HG02970 (cell line): ENCODE measurements around the gene RORC.

ENCODE experiments used
- ATAC-seq: cut with Tn5 transposase; IDR thresholded peaks from one replicate; pipeline ENCODE4 v1.9.1; 2021; ENCODE audit warnings: mild to moderate bottlenecking, moderate library complexity, moderate number of reproducible peaks; ENCODE audit not compliant: unreplicated experiment, low FRiP score

RORC gene

DNA sequence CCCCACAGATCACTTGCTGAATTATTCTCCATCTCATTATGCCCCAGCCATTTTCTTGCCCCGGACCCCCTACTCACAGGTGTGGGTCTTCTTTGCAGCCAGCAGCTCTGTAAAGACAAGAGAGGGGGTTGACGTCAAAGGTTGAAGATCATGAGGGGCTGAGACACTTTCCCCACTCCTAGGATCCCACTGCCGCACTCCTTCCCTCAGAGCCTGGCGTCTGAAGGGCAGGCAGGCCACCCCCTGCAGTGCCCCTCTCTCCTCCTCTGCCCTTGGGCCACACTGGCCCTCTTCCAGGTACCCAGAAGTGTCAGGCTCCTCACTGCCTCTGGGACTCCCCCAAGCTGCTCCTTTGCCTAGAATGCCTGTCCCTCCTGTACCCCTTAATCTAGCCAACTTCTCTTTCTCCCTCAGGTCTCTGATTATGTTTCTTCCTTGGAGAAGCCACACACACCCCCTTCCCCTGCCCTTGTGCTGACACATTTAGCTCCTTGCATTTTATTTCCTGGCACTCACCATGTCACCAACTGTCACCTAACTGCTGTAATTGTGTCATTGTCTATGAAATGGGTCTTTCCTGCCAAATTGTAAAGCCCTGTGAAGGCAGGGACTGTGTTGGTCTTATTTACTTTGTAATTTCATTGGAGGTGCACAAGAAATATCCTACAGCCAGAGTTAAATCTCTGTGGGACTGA lies 2.1 kb downstream of the RORC start:
- ATAC-seq: no peak

DNA sequence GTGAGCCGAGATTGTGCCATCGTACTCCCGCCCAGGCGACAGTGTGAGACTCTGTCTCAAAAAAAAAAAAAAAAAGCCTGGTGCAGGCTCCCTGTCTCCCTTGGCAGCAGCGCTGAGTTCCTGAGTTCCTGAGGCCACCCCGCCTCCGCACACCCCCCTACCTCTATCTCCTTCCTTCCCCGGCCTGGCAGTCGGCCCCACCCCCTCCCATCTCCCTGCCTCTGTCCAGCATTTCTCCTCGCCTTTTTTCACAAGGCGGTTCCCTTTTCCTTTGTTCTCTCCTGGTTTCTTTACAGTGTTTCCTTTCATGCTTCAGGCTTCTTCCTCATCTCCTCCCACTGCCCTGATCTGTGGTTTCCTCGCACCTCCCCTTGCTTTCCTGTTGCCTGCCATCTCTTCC lies 2.7 kb downstream of the RORC start:
- ATAC-seq: no peak

DNA sequence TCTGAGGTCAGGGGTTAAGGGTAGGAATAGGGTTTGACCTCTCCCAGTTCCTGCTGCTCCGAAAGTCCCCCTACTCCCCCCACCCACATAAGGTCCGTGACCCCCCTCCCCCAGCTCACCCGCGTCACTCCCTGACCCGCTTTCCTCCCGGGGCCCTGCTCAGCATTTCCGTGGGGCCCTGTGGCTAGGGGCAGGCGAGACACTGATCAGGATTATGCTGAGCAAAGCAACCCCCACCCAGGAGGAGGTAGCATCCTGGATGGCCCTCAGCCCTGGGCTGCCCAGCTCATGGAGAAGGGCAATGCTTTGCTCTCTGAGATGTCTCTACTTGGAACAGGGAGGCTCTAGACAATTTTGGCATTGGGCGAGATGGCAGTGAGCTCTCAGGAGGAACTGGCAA lies 3.7 kb downstream of the RORC start:
- ATAC-seq: no peak

DNA sequence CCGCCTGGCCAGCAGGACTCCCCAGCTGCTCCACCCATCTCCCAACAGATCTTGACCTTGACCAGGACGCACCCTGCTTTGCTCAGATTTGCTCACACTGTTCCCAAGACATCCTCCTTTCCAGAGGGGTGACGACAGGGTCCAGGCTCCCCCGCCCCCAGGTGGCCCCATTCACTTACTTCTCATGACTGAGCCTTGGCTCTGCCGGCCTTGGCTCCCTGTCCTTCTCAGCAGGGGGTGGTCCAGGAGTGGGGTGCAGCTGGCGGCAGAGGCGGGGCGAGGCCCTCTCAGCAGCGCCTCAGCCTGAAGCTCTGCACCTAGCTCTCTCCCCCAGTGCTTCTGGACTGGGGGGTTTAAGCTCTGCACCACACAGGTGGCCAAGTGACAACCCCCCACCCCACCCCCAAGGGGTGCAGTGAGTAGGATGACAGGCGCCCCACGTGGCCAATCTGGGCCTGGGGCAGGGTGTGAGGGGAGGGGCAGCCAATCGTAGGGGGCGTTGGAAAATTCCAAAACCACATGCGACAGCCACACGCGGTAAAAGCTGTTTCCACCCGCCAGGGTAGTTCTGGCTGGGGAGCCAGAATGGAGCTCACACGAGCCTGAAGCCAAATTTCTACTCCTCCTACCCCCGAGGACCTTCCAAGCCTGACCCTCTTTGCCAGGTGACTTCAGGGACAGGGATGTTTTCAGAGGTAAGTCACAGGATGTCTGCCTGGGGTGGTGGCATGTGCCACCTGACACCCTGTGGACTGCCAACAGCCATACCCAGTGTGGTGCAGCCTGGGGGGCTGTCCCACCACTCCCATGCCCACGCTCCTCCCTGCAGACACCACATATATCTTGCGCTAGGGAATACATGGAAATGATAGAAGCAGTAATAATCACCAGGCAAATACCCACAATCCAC lies 5.6 kb downstream of the RORC start:
- no peak for ATAC-seq

DNA sequence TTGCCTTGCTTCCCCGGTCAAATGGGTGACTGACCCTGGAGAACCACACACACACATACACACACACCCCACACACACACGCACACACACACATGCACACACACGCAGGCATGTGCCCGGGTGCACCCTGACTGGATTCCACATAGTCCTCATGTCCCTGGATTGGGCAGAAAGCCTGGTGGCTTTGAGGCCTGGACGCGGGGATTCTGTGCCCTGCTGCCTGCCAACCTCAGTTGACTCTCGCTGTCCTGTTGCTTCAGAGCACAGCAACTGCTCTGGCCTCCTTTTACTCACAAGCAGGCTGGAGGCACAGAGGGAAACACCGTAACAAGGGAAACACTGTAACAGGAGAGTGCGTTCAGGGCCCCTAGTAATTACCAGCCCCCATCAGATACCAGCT lies 6.4 kb downstream of the RORC start:
- no peak for ATAC-seq

DNA sequence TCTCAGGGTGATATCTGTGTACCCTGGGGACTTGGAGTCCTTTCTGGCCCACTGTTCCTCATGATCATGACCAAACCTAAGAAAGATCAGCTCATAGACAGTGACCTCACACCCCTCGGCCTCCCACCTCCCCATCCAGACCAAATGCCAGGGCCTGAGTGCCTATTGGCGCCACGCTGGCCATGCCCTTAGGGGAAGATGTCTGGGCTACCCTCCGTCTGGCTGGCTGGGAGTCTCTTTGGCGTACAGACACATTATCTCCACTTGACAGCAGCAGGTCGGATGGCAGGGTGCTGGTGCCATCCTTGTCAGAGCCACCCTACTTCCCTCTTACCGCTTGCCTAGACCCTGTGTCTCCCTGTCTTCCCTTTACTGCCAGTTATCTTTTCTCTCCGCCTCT lies 8.4 kb downstream of the RORC start:
- ATAC-seq: no peak

DNA sequence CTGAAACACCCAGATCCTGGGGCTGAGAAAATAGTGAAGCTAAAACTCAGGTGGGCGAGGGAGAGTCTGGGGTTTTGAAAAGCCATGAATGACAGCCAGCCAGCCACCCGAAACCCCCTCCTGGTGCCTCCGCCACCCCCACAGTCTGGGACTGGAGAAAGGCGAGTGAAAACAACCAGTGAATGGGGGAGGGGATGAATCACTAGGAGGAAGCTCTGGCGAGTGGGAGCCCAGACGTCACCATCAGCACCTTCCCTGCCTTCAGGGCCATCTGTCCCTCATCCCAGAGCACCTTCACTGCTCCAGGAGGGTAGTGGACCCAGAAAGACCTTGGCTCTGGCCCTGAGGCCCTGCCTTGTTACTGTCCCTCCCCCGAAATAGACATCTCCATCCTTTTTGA lies 9.2 kb downstream of the RORC start:
- no peak for ATAC-seq

DNA sequence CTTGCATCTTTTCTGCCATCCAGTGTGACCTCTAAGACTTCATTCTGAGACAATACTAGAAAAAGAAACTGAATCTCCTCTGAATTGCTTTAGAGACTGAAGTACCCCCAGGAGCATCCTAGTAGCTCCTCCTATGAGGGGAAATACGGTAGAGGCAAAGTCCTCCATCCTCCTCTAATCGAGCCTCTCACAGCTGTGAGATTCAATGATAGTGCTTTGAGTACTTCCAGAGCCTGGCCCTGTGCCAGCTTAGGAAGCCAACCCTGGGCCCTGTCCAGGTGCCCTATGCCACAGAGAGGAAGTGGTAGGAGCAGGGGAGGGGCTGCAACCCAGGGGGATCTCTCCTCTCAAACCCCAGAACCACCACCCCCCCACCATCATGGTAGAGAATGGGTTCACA lies 10.7 kb downstream of the RORC start:
- ATAC-seq: no peak

DNA sequence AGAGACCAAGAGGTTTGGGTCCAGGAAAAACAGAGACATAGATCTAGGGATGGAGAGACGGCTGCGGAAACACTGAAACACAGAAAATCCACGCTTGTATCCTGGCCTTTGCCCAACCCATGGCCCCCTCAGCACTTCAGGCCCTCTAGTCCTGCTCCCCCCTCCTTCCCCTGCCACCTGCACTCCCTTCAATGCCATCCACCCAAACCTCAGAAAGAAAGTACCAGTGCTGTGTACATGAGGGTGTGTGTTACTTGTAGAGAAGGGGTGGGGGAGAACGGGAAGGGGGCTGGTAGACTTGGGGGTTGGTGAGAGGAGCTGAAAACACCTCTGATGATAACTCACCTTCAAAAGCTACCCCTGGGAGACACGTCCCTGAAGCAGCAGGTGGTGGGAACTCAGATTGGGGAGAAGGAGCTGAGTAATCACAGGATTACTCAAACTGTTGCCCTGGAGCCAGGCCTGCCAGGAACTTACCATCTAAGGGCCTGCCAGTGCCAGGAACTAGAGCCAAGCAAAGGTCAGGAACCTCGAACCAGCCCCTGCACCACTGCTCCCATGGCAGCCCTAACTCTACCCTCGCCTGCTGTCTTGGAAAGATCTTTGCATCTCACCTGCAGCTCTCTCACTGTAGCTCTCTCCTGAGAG lies 11.5 kb downstream of the RORC start:
- no peak for ATAC-seq

DNA sequence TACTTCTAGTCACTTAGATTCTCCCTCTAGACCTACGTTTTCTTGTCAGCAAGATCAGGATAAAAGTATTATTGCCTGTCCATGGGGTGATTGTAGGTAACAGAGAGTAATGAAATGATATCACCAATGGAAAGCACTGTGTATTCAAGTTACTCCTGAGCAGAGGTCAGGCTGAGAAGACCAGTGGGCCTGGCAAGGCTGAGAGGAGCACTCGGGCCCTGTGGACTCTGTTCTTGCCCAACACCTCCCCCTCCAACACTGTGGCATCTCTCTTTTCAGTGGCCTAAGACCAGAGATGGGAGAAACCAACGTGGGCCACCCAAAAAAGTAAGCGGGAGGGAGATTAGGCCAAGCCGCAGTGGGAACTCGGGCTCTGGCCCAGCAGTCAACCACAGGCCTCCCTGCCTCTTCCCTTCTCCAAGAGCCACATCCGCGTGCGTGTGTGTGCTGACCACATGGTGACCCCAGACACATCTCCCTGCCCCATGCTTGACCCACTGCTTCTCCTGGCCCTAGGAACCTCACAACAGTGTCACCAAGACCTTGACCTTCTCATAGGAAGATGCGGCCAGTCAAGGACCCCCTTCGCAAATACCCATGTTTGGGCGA lies 12.3 kb downstream of the RORC start:
- no peak for ATAC-seq

DNA sequence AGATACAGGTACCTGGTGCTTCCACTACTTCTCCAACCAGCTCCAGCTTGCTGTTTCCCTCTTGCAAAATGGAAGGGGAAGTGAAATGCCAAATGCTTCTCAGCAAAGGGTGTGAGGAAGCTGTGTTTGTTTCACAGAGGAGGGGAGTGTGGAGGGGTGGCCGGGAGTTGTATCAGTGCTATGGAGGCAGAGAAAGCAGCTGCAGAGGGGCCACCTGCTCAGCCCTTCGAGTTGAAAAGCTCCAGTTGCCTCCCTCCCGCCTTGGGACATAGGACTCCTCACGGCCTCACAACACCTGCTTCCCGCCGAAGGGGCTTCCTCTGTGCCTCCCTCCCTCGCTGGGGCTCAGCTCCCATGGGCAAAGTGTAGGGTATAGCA lies 14.3 kb downstream of the RORC start:
- no peak for ATAC-seq

DNA sequence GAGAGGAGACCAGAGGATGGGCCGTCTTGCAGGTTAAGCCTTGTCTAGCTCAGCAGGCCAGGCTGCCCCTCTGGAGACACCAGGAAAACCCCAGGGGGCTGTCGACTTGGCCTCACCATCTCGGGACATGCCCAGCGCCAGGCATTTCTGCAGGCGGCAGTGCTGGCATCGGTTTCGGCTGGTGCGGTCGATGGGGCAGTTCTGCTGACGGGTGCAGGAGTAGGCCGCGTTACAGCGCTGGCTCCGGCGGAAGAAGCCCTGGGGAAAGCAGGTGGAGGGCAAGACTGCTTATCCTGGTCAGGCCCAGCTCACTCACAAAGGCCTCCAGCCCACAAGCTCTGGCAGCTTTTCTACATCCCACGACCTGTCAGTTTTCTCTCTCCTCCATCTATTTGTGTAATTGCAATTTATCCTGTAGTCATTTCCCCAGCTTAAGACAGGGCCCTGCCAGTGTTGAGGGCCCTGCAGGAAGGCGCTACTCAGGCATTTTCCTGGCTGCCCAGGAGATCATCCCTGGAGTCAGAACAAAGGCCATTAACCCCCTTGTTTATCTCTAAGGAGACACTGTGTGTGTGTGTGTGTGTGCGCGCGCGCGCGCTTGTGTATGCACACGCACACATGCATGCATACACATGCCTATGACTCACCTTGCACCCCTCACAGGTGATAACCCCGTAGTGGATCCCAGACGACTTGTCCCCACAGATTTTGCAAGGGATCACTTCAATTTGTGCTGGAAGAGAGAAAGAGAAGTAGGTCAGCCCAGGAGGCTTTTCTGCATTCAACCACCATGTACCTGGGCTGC lies 14.9 kb downstream of the RORC start:
- no peak for ATAC-seq

DNA sequence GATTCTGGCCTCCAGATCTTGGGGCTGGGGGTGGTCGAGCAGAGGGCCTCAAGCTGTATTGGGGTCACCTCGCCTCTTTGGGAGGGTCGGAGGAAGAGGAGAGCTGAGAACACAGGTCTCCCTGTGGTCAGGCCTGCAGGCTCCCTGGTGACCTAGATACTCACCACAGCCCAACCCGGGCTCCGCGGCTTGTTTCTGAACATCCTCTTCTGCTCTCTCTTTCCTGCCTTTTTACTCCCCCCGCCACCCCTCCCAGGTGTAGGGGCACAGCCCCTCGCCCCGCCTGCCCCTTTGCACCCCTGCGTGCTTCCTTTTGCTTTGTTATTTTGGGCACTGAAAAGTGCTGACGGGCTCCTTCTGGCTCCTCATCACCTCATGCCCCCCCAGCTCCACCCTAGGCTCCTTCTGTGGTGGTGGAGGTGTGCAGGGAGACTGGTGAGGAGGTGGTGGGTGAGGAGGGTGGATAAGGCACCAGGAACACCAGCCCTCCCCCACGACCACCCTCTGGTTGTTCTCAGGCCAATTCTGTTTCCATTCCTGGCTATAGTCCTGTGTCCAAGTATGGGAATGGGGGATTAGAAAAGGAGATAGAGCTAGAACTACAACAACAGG lies 15.8 kb downstream of the RORC start:
- ATAC-seq: no peak

DNA sequence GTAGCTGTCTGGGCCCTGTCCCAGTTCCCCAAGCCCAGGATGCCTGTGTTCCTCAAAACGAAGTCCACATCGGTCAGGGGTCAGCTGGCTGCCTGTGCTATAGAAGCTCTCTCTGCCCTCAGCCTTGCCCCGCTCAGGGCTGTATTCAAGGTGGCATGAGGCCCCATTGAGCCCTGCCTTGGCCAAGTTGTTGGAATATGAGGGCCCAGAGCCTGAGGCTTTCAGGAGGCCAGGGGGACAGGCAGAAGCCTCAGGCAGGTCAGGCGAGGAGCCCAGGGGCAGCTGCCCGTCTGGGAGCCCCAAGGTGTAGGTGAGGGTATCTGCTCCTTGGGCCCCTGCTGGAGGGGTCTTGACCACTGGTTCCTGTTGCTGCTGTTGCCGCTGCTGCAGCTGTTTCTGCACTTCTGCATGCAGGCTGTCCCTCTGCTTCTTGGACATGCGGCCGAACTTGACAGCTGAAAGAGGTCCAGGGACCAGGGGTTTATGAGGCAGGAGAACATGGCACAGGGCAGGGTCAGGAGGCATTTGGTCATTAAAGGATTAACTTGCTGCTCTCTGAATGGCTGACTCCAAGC lies 16.5 kb downstream of the RORC start:
- no peak for ATAC-seq

DNA sequence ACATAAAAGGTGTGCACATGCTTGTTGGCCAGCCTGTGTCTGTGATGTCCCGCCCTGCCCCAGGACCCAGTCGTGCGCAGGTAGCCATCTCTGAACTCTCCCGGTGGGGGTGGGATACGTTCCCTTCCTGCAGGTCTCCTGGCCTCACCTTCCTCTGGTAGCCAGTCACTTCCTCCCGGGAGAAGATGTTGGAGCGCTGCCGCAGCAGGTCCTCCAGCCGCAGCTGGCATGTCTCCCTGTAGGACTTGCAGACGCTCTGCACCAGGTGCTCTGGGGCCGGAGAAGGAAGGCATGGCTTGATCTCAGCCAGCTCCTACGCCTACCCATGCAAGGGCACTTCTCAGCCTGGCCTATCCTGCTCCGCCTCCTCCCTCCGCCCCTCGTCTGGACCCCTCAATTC lies 17.2 kb downstream of the RORC start:
- no peak for ATAC-seq

DNA sequence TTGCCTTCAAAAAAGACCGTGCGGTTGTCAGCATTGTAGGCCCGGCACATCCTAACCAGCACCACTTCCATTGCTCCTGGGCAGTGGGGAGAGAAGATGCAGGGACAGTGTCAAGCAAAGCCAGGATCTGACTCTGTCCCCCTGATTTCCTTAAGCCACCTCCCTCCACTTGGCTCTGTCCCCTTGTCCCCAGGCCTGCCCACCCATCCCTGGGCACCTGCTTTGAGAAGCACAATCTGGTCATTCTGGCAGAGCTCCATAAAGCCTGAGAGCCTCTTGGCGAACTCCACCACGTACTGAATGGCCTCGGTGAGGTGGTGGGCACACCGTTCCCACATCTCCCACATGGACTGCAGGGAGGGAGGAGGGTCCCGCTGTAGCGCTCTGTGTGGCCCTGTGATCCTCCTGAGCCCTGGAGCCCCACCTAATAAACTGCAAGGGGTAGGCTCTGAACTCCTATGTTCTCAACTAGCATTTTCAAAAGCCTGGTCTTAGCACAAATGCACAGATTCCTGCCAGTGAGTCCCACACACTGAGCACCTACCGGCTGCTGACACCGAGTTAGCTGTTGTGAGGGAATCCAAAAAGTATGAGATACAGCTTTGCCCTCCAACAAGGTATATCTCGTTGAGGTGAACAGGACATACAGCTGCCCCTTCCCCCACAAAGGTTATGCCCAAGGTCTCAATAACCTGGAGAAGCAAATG lies 18.2 kb downstream of the RORC start:
- no peak for ATAC-seq

DNA sequence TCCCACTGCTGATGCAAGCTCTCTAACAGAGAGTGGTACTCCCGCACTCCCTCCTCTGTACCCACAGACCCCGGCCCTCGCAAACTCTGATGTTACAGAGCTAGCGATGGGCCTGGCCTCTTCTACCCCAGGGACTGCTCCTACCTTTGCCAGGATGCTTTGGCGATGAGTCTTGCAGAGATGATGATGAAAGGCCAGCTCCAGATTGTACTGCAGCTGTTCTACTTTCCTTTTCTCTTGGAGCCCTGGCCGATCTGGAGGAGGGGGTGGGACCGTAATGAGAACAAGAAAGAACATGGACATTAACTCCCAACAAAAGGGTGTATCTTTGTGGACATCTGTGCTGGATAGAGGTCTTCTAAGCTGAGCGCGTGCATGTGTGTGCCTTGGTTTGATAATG lies 20.4 kb downstream of the RORC start:
- ATAC-seq: no peak

DNA sequence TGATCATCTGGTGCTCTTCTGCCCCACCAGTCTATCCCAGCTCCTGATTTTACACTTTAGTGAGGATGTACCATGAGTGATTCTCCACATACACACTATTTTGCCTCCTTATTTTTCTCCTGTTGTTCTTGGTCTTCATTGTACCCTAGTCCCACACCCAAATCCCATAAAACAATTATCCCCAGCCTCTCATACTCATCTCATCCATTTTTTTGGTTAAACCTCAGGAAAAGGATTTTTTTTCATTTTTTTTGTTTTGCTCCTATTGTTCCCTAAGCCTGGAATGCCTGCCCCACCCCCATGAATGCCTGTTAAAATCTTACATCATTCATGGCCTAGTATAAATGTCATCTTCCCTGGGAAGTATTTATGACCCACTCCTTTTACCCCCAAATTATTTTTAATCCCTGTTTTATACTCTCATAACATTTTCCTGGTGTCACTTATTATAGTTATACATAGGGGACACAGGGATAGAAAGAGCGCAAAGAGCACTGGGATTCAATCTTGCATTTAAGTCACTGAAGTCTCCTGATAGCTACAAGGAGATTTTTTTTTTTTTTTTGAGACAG lies 21.5 kb downstream of the RORC start:
- no peak for ATAC-seq
